Testis (tissue), 2 donors: Measurements from ENCODE around the gene SULT1A2.

Experiments used
- POLR2A ChIP-seq: fragments of 450-650 bp; IDR thresholded peaks from one replicate; pipeline ENCODE4 v1.6.1; 2017; ENCODE audit warnings: antibody characterized with exemption, mild to moderate bottlenecking, moderate library complexity
- TF ChIP-seq, protein P1 (sequence below), 3 experiments: fragments of 450-650 bp in 2 of 3; fragments of 200-600 bp in 1 of 3; sonication (generic) in 1 of 3; IDR thresholded peaks; one replicate each; pipeline ENCODE4 v1.5.1; 2016 to 2019; ENCODE audit warnings: antibody characterized with exemption in 3 of 3, mild to moderate bottlenecking in 2 of 3, moderate library complexity in 1 of 3

GRCh38 chr16:28542646-28543045 is 54.2 kb downstream of the SULT1A2 start:
- TF ChIP-seq, protein P1, sequence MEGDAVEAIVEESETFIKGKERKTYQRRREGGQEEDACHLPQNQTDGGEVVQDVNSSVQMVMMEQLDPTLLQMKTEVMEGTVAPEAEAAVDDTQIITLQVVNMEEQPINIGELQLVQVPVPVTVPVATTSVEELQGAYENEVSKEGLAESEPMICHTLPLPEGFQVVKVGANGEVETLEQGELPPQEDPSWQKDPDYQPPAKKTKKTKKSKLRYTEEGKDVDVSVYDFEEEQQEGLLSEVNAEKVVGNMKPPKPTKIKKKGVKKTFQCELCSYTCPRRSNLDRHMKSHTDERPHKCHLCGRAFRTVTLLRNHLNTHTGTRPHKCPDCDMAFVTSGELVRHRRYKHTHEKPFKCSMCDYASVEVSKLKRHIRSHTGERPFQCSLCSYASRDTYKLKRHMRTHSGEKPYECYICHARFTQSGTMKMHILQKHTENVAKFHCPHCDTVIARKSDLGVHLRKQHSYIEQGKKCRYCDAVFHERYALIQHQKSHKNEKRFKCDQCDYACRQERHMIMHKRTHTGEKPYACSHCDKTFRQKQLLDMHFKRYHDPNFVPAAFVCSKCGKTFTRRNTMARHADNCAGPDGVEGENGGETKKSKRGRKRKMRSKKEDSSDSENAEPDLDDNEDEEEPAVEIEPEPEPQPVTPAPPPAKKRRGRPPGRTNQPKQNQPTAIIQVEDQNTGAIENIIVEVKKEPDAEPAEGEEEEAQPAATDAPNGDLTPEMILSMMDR (IDR thresholded peaks at IDR 0.05) = no peak
- no peak for TF ChIP-seq POLR2A
